Thyroid gland (tissue), 4 donors: ENCODE data around the gene SCAP.

ENCODE experiments used
- CTCF ChIP-seq, 6 experiments: fragments of 200-600 bp in 3 of 6; fragments of 450-650 bp in 3 of 6; sonication (generic) in 3 of 6; IDR thresholded peaks; one replicate each; pipeline ENCODE4 v1.5.1; 2016 to 2019; ENCODE audit warnings: antibody characterized with exemption in 6 of 6, mild to moderate bottlenecking in 2 of 6, inconsistent platforms in 1 of 6, moderate library complexity in 1 of 6
- POLR2A ChIP-seq, 2 donors: fragments of 450-650 bp; IDR thresholded peaks; one replicate each; pipeline ENCODE4 v1.6.1; 2017; ENCODE audit warnings: antibody characterized with exemption in 2 of 2, mild to moderate bottlenecking in 2 of 2, moderate library complexity in 1 of 2

- TF ChIP-seq CTCF (IDR thresholded peaks at IDR 0.05) (no peak), POLR2A (IDR thresholded peaks at IDR 0.05) (no peak)
These were observed 66.5 kb downstream of the SCAP start for GRCh38 chr3:47409284-47409683.
